ENCODE measurements around the gene KLHDC10.
"Not testable (repeated sequence)": the region's sequence is repeated elsewhere in the genome, so short reads cannot be mapped to it uniquely, and the experiment has no call there.

Gene KLHDC10

DNA sequence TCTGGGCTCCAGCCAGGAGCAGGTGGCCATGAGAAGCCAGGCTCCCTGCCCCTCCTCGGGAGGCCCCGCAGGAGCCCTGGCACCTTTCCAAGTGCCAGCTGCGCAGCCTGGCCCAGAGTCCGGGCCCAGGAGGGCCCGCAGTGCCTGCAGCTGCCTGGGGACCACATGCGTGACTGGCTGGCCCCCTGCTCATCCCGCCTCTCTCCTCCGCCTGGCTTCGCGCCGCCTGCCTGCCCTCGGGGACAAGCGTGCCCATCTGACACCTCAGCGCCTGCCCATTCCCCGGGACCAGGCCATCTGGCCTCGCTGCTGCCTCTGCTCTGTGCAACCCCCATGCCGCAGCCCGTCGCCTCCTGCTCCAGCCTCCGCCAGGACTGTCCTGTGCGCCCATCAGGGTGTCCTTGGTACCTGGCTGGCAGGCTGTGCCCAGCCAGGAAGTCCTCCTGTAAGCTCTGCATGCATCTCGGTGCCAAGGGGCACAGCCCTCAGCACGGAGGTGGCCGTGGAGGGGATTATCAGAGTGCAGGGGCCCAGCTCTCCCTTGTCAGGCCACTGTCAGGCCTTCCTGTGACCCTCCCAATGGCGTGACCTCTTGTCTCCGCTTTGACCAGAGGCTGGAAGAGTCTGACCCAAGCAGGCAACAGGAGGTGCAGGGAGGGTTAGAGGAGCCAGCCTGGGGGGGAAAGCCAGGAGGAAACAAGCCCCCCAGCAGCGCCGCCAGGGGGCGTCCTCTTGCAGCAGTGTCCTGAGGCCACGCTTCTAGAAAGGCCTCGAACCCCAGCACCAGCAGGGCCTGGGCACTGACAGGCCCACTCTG lies 84.4 kb downstream of the KLHDC10 start:
- H3K27ac Mint-ChIP-seq = no peak overlapping the region
- ATAC-seq (replicated peaks) (no peak), DNase-seq (no peak)
- peaks cover 0 to 5% of the 10 kb centered on the region in 2 donors for H3K9me3 Mint-ChIP-seq
- H3K4me1 Mint-ChIP-seq = peaks cover 3 to 17% of the 10 kb centered on the region in 2 donors
- H3K27me3 Mint-ChIP-seq = no peaks in the 10 kb centered on the region
- H3K4me3 Mint-ChIP-seq = no peak overlapping the region
- H3K36me3 Mint-ChIP-seq = peaks cover 31 to 34% of the 10 kb centered on the region in 2 donors

DNA sequence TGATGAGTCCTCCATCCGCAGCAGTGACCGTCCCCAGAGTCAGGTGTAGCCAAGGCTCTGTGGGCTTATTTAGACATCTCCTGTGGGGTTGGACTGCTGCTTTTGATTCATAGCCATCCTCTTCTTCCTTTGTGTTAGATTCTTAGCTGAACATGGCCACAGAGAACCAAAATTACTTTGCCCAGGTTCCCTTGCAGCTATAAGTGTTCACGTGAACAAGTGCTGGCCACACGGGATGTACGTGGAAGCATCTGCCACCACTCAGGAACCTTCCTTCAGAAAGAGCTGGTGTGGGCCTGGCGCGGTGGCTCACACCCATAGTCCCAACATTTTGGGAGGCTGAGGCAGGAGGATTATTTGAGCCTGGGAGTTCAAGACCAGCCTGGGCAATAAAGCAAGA lies 85.8 kb downstream of the KLHDC10 start:
- no peak for ATAC-seq (replicated peaks)
- no peaks in the 10 kb centered on the region for H3K27me3 Mint-ChIP-seq
- H3K36me3 Mint-ChIP-seq = peaks cover 42 to 45% of the 10 kb centered on the region in 2 donors
- peaks cover 0 to 6% of the 10 kb centered on the region in 2 donors for H3K4me1 Mint-ChIP-seq
- H3K27ac Mint-ChIP-seq = no peak overlapping the region
- DNase-seq = no peak
- peaks cover 2 to 4% of the 10 kb centered on the region in 2 donors for H3K9me3 Mint-ChIP-seq
- H3K4me3 Mint-ChIP-seq = no peak overlapping the region

- DNase-seq (no peak), ATAC-seq (replicated peaks) (no peak)
- H3K4me1 Mint-ChIP-seq = peaks cover 0 to 6% of the 10 kb centered on the region in 2 donors
- H3K9me3 Mint-ChIP-seq = peaks cover 2 to 4% of the 10 kb centered on the region in 2 donors
- H3K27ac Mint-ChIP-seq = peak overlapping the region; percentile 59
- H3K27me3 Mint-ChIP-seq = no peaks in the 10 kb centered on the region
- H3K36me3 Mint-ChIP-seq = peaks cover 56 to 60% of the 10 kb centered on the region in 2 donors
- no peak overlapping the region for H3K4me3 Mint-ChIP-seq
These were observed 87.4 kb downstream of the KLHDC10 start for GRCh38 chr7:130157700-130158099.

DNA sequence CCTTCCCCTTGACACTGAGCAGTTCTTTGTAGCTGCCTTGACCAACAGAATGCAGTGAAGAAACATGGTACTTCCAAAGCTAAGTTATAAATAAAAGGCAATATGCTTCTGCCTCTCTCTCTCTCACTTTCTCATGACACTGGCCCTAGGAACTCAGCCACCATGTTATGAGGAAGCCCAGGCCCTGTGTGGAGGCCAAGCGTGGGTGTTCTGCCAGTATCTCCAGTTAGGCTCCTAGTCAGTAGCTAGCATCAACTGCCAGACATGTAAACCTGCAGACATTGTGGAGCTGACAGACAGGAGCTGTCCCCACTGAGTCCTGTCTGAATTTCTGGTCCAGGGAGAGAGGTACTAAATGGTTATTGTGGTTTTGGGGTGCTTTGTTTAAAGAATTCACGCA lies 89.7 kb downstream of the KLHDC10 start:
- ATAC-seq (replicated peaks) = no peak
- Mint-ChIP-seq H3K4me1 (no peaks in the 10 kb centered on the region), H3K36me3 (peaks cover 67 to 71% of the 10 kb centered on the region in 2 donors), H3K27ac (no peak overlapping the region), H3K27me3 (no peaks in the 10 kb centered on the region), H3K9me3 (peaks cover 2 to 4% of the 10 kb centered on the region in 2 donors), H3K4me3 (no peak overlapping the region)
- no peak for DNase-seq

DNA sequence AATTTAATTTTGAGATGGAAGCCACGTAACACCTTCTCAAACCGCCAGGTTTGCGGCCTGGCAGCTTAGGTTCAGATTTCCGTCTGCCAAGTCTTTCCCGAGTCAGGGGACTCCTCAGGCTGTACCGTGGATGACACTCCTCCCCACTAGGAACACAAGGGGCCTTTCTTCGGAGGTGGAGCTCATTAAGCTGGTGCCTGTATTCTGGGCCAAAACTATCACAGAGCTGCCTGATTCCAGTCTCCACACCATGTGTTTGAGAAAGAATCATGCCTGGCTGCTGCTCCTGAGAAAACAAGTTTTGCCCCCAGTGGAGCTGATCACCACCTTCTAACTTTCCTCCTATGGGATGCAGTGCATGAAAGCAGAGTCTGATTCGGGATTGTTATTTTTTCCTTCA lies 90.1 kb downstream of the KLHDC10 start:
- Mint-ChIP-seq H3K9me3 (peaks cover 2 to 4% of the 10 kb centered on the region in 2 donors), H3K27me3 (no peaks in the 10 kb centered on the region), H3K4me3 (no peak overlapping the region), H3K4me1 (no peaks in the 10 kb centered on the region), H3K36me3 (peaks cover 67 to 71% of the 10 kb centered on the region in 2 donors), H3K27ac (no peak overlapping the region)
- DNase-seq = no peak
- ATAC-seq (replicated peaks) = no peak

- no peak for ATAC-seq (replicated peaks)
- Mint-ChIP-seq H3K4me1 (no peaks in the 10 kb centered on the region), H3K9me3 (peaks cover 0 to 4% of the 10 kb centered on the region in 2 donors), H3K27ac (no peak overlapping the region), H3K36me3 (peaks cover 62 to 70% of the 10 kb centered on the region in 2 donors), H3K4me3 (no peak overlapping the region), H3K27me3 (no peaks in the 10 kb centered on the region)
- DNase-seq = no peak
These were observed 91.9 kb downstream of the KLHDC10 start for GRCh38 chr7:130162196-130162595.

GRCh38 chr7:130174237-130174959 lies 104.1 kb downstream of the KLHDC10 start:
- DNase-seq = no peak
- no peak overlapping the region for H3K27ac Mint-ChIP-seq
- H3K9me3 Mint-ChIP-seq = no peaks in the 10 kb centered on the region
- H3K4me3 Mint-ChIP-seq = no peak overlapping the region
- no peaks in the 10 kb centered on the region for H3K4me1 Mint-ChIP-seq
- H3K36me3 Mint-ChIP-seq = peaks cover 32 to 35% of the 10 kb centered on the region in 2 donors
- ATAC-seq (replicated peaks) = no peak
- no peaks in the 10 kb centered on the region for H3K27me3 Mint-ChIP-seq

GRCh38 chr7:130178251-130178650 lies 107.9 kb downstream of the KLHDC10 start:
- no peak for ATAC-seq (replicated peaks)
- H3K4me1 Mint-ChIP-seq = peaks cover 0 to 3% of the 10 kb centered on the region in 2 donors
- H3K9me3 Mint-ChIP-seq = no peaks in the 10 kb centered on the region
- no peak overlapping the region for H3K27ac Mint-ChIP-seq
- peaks cover 33 to 36% of the 10 kb centered on the region in 2 donors for H3K36me3 Mint-ChIP-seq
- H3K27me3 Mint-ChIP-seq = no peaks in the 10 kb centered on the region
- no peak for DNase-seq
- no peak overlapping the region for H3K4me3 Mint-ChIP-seq

DNA sequence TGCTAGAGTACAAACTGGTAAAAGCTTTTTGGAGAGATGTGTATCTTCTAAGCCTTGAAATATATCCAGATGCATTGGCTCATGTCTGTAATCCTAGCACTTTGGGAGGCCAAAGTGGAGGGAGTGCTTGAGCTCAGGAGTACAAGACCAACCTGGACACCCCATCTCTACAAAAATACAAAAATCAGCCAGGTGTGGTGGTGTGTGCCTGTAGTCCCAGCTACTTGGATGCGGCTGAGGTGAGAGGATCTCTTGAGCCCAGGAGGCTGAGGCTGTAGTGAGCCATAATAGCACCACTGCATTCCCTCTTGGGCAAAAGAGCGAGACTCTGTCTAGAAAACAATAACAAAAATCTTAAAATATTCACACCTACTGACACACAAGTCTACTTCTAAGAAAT lies 109.3 kb downstream of the KLHDC10 start:
- no peaks in the 10 kb centered on the region for H3K27me3 Mint-ChIP-seq
- DNase-seq (no peak), ATAC-seq (replicated peaks) (no peak)
- H3K9me3 Mint-ChIP-seq = no peaks in the 10 kb centered on the region
- peaks cover 0 to 4% of the 10 kb centered on the region in 2 donors for H3K4me1 Mint-ChIP-seq
- no peak overlapping the region for H3K27ac Mint-ChIP-seq
- H3K4me3 Mint-ChIP-seq = no peak overlapping the region
- H3K36me3 Mint-ChIP-seq = peaks cover 32 to 33% of the 10 kb centered on the region in 2 donors

- ATAC-seq (replicated peaks) (peak in 1 of 2 donors; percentile 22), DNase-seq (no peak)
- H3K36me3 Mint-ChIP-seq = peaks cover 30 to 34% of the 10 kb centered on the region in 2 donors
- no peaks in the 10 kb centered on the region for H3K9me3 Mint-ChIP-seq
- no peak overlapping the region for H3K4me3 Mint-ChIP-seq
- peaks cover 0 to 4% of the 10 kb centered on the region in 2 donors for H3K4me1 Mint-ChIP-seq
- no peaks in the 10 kb centered on the region for H3K27me3 Mint-ChIP-seq
- H3K27ac Mint-ChIP-seq = no peak overlapping the region
These were observed 110.4 kb downstream of the KLHDC10 start for GRCh38 chr7:130180571-130181262.

- ATAC-seq (replicated peaks) (no peak), DNase-seq (no peak)
- Mint-ChIP-seq H3K27me3 (no peaks in the 10 kb centered on the region), H3K36me3 (peaks cover 30 to 34% of the 10 kb centered on the region in 2 donors), H3K4me3 (no peak overlapping the region), H3K4me1 (peaks cover 0 to 4% of the 10 kb centered on the region in 2 donors), H3K9me3 (no peaks in the 10 kb centered on the region), H3K27ac (no peak overlapping the region)
These were observed 110.9 kb downstream of the KLHDC10 start for GRCh38 chr7:130181263-130181605.

- Mint-ChIP-seq H3K4me3 (no peak overlapping the region), H3K36me3 (peaks cover 30 to 34% of the 10 kb centered on the region in 2 donors), H3K27ac (no peak overlapping the region), H3K4me1 (peaks cover 6 to 9% of the 10 kb centered on the region in 2 donors), H3K27me3 (no peaks in the 10 kb centered on the region), H3K9me3 (no peaks in the 10 kb centered on the region)
- DNase-seq = no peak
- ATAC-seq (replicated peaks) = peak in 1 of 2 donors; percentile 33
These were observed 112.7 kb downstream of the KLHDC10 start for GRCh38 chr7:130182990-130183389.

GRCh38 chr7:130184349-130184748 lies 114.0 kb downstream of the KLHDC10 start:
- H3K9me3 Mint-ChIP-seq; H3K27me3 Mint-ChIP-seq; H3K27ac Mint-ChIP-seq; ATAC-seq (replicated peaks); H3K4me3 Mint-ChIP-seq; DNase-seq; H3K4me1 Mint-ChIP-seq: not testable (repeated sequence)
- peaks cover 32 to 34% of the 10 kb centered on the region in 2 donors for H3K36me3 Mint-ChIP-seq

Measured in stimulated activated naive B cell treated with anti-CD40 and anti-IgM and Interleukin-4, amounts not matched to agents 10 μg/mL and 1 μg/mL and 100 μg/mL, for 72 hours (primary cell).